AML-193 (cell line): ENCODE data around the gene SLC24A3.
A peak's percentile ranks its signal among the peaks of the same experiment; 100 is the strongest.
"Not testable (repeated sequence)": the region's sequence is repeated elsewhere in the genome, so short reads cannot be mapped to it uniquely, and the experiment has no call there.

ENCODE experiments used
- DNase-seq, 2 experiments: peaks; one replicate each; lab custom pipeline; 2025; lab: John Stamatoyannopoulos, UW

SLC24A3 gene

DNA sequence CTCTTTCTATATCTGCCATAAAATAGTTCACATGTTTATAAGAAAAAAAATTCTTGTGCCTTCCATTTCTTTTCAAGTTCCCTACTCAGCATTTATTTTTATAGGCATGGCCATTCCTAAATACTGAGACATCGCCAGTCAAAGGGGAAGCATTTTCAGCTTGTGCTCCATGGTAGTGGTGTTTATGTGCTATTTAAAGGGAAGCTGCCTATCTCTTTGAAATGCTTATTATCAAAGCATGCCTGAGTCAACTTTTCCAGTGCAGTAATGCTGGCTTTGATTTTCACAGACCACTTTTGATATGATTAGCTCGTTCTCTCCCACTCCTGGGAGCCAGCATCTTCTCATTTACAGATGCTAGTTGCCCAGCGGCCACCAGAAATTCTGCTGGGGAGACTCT, 421.5 kb downstream of the SLC24A3 start:
- no peak for DNase-seq

GRCh38 chr20:19639471-19640045, 427.1 kb downstream of the SLC24A3 start:
- not testable (repeated sequence) for DNase-seq

DNA sequence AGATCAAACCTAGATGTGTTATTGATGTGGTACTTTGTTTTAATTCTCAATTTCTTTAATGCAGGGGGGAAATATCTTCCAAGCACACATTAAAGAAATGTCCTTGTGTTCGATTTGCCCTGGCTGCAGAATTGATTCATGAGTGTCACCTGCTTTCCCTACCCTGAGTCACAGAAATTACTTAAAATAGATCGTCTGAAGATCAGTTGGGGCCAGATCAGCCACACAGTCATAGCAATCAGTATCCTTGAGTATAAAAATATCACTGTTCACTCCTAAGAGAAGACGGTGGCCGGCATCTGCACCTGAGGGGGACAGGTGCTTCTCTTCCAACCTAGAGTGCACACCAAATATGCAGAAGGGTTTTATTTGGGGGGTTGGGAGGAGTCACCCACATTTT, 430.4 kb downstream of the SLC24A3 start:
- no peak for DNase-seq

GRCh38 chr20:19644085-19644484, 431.6 kb downstream of the SLC24A3 start:
- no peak for DNase-seq

DNA sequence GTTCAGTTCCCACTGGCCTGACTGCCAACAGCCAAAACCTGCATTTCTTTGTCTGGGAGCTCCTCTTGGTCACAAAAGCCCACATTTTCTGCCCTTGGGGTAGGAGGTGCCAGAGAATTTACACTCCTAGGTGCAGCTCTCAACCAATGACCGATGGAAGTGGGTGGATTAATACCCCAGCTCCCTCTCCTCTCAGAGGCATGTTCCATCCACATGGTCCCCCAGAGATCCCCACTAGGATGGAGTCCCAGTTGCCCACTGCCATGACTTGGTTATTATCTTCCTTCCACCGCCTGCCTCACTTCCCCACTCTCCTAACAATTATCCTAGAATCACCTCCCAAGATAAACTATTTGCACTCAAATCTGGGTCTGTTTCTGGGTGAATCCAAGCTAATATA, 434.5 kb downstream of the SLC24A3 start:
- DNase-seq = no peak

GRCh38 chr20:19648024-19648423, 435.6 kb downstream of the SLC24A3 start:
- no peak for DNase-seq

DNA sequence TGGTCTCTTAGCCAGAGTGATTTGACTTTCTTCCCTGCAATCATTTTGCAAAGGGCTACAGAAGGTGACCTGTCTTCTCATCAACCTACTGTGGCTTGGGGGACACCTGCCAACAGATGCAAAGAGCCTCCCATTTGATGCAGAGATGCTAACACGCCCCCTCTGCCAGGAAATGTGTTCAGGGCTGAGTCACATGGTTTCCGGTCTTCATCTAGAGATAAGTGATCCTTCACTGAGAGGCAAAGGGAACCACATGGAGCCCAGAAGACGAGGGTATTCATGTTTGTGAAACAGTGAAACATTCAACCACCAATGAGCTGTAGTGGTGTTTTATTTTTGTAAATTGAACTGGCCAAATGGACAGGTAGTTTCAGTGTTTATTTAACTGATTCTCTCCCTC, 436.6 kb downstream of the SLC24A3 start:
- no peak for DNase-seq

DNA sequence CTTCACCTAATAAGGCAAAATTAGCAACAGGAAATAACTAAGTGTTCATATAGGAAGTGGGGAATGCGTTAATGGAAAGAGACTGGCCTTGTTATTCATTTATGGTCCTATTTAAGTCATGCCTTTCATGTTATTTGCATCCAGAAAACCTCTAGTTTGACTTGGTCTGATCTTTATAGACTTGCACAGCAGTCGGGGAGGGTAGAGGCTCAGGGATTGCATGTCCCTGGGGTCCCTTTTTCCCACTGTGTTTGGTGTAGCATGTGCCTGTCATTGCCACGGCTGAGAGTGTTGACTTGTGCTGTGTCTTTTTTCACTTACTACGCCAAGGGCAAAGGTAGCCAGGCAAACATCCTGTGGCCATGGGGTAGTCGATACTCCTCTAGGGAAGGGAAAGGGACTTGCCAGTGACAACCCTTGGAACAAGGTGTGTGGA, 440.2 kb downstream of the SLC24A3 start:
- DNase-seq = no peak

DNA sequence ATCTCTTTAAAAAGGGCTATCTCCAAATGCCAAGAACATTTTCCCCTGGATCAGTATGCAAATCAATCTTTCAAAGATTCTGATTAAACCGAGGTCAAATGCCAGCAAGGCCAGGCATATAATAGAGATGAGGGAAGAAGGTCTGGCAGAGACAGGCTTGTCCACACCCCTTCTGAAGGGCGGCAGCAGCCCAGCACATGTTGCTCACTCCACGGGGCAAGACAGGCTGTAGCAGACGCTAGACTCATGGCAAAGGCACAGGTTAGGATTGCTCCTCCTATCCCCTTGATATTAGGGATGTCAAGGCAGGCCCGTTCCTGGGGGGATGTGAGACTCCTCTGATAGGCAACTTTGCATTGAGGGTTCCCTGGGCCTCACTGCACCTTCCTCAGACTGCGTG, 440.9 kb downstream of the SLC24A3 start:
- no peak for DNase-seq

GRCh38 chr20:19654921-19655320, 442.5 kb downstream of the SLC24A3 start:
- DNase-seq = no peak

GRCh38 chr20:19658137-19658536, 445.7 kb downstream of the SLC24A3 start:
- DNase-seq = no peak

GRCh38 chr20:19659448-19659847, 447.0 kb downstream of the SLC24A3 start:
- DNase-seq = no peak

- DNase-seq = no peak
These were observed 448.5 kb downstream of the SLC24A3 start for GRCh38 chr20:19660808-19661378.

DNA sequence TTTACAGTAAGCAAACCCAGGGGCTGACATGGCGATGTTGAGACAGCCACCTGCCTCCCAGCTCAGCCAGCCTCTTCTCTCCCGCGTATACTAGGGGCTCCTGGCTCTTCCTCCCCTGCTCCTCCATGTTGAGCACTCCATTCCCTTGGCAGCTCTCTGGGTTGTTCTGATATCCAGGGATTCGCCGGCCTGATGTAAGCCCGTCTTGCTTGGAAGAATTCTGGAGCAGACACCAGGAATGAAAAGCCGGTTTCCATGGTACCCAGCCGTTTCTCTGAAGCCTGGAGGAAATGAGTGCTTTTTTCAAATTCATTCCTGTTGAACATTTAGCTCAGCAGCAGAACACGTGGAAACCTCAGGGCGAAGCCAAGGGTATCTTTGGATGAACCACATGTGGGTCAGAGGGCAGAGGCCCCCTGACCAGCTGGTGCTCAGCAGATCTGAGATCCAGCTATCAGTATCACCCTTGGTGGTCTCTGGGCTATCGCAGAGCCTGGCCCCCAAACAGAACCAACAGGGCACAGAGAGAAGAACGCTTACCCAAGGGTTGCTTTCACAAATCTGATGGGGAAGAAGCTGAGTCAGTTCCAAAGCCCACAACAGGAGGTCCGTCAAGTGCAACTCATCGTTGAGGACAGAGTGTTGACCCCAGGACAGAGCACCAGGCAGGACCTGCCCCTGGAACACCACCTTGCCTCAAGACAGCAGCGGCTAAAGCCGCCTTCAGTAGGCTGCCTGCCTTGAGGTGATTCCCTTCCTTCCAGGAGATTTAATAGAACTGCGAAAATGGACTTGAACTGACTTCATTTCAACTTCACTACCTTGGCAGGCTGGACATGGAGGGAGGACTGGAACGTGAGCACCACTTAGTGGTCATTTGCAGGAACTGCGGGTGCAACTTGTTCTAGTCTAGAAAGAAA, 449.5 kb downstream of the SLC24A3 start:
- peak; percentile 43 to 46 for DNase-seq

DNA sequence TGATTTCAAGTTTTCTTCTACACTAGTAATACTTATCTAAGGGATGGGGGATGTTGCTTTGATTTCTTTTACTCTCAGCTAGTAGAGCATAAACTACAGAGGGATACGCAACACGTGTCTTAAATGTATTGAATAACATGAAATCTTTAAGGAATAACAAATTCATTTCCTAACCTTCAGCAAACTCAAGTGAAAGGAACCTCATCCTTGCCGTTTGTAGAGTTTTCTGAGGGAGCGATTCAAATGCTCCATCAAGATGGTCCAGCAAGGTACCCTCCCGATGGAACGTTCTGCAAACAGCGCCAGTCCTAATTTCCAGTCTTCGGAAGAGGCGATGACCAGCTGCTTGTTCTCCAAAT, 450.2 kb downstream of the SLC24A3 start:
- no peak for DNase-seq

GRCh38 chr20:19668418-19668817, 456.0 kb downstream of the SLC24A3 start:
- DNase-seq = no peak

DNA sequence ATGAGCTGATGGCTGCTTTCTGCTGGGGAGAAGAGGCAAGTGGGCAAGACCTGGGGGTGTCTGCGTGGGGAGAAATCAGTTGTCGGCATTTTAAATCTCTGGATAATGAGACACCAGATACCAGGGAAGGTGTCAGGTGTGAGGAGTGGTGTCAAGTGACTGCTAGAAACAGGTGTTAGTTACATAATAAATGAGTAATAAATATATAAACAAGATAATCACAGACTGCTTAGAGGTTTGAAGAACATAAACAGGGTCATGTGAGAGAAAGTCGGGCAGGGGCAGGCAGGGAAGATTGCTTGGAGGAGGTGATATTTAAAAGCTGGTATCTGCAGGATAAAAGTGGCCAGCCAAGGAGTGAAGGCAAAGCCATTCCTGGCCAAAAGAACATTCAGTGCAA, 458.4 kb downstream of the SLC24A3 start:
- DNase-seq = no peak

GRCh38 chr20:19671374-19671773, 458.9 kb downstream of the SLC24A3 start:
- DNase-seq = no peak

GRCh38 chr20:19672498-19672897, 460.1 kb downstream of the SLC24A3 start:
- DNase-seq = no peak

DNA sequence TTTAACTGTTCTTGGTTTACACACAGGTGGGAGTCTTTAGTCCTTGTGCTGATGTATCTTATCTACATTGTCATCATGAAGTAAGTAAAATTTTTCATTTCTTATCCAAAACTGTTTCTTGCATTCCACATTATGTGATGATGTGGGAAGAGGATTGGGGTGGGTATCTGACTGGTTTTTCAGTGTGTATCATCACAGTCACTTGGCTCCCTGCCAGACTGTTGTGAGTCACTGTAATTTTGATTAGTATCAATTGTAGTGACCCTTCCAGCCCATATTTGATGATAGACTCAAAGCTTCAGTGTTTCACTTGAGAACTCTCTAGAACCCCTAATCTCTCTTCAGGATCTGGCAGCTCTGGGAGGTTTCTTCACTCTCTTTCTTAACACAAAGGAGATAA, 461.1 kb downstream of the SLC24A3 start:
- no peak for DNase-seq

DNA sequence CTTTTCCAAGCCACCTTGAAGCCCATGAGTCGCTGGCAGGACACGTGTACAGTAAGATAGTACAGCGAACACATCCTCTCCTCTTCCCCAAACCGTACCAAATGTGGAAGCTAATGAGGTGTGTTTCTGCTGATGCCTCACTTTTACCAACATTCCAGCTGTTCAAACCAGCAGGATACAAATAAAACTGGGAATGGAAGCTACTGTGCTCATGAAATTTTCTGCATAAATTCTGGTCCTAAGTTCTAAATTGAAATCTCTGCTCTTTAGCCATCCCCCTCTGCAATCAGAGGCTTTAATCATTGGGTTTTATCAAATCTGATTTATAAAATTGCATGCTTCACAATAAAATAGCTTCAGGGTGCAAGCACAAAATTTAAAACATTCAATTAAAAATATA, 463.8 kb downstream of the SLC24A3 start:
- no peak for DNase-seq

GRCh38 chr20:19677336-19677735, 464.9 kb downstream of the SLC24A3 start:
- DNase-seq = no peak

- DNase-seq = not testable (repeated sequence)
These were observed 466.1 kb downstream of the SLC24A3 start for GRCh38 chr20:19678591-19678990.
